Activated CD8-positive, alpha-beta memory T cell treated with anti-CD3 and anti-CD28 coated beads, Interleukin-2, amount 10 ng/mL, durations not matched to agents 7 days and 5 days (primary cell): ENCODE measurements around the gene SELENBP1. TPM values are rescaled to one million over a fixed set of nuclear protein-coding genes. Genes with fewer than 3 reads are reported as not detected.

Experiments
- ATAC-seq: fragments of 150-1000 bp; cut with Tn5 transposase; one replicate; pipeline ENCODE4 v1.10.0; 2021; ENCODE audit warnings: moderate library complexity
- CTCF ChIA-PET: fragments of 350-600 bp; sonication (Branson Sonifier 250); formaldehyde crosslinking; loops from one replicate; lab custom pipeline; 2021; ENCODE audit warnings: antibody characterized with exemption; lab: Charles Lee
- DNase-seq: peaks from one replicate; pipeline ENCODE4 v3.0.0-alpha.2; 2020
- H3K27ac Mint-ChIP-seq: one replicate; pipeline ENCODE4 v1.8.0; 2021; ENCODE audit warnings: mild to moderate bottlenecking, mixed read lengths
- H3K27me3 Mint-ChIP-seq: one replicate; pipeline ENCODE4 v1.8.0; 2021; ENCODE audit warnings: mixed read lengths
- H3K36me3 Mint-ChIP-seq: one replicate; pipeline ENCODE4 v1.8.0; 2021; ENCODE audit warnings: mild to moderate bottlenecking, mixed read lengths
- H3K4me1 Mint-ChIP-seq: one replicate; pipeline ENCODE4 v1.8.0; 2021; ENCODE audit warnings: mixed read lengths
- H3K4me3 Mint-ChIP-seq: one replicate; pipeline ENCODE4 v1.8.0; 2021; ENCODE audit warnings: mild to moderate bottlenecking, moderate library complexity, mixed read lengths
- H3K9me3 Mint-ChIP-seq: one replicate; pipeline ENCODE4 v1.8.0; 2022; ENCODE audit warnings: low read depth, mixed read lengths
- total RNA-seq, 2 experiments: library from RNA; stranded (reverse); gene quantifications; one replicate each; pipeline ENCODE4 v1.2.3, GENCODE V29; 2021

The SELENBP1 gene
- total RNA-seq = not detected

DNA sequence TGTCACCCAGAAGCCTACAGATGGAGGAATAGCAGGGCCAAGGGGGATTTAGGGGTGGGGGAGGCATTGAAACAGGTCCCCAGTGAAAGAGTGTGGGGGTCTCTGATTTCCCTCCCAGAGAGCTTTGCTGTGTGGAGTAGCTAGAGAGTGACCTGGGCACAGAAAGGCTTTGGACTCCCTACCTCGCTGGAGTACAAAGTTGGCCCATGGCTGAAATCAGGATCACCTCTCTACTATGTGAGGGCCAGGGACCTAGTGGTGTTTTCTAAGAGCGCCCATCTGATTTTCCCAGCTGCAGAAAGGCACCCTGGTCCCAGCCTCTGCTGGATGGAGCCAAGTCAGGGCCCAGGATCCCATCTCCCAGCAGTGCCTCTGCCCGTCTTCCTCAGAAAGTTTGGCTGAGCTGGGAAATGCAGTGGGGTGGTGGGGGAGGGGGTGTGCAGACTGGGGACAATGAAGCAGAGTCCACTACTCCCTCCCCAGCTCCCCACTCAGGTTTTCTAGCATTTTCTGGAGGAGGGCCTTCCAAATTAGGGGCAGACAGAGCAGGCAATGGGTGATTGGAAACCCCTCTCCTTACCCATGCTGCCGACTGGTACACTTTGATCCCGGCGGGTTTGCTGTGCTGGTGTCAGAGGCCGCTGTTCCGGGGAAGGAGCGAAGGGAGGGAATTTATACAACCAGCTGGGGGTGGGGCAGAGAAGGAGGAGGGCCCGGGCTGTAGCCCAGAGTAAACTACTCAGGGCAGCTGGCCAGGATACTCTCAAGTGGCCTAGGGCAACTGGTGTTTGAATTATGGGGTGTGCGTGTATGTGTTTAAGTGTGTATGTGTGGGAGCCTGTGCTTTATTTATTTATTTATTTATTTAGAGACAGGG, at the start of gene SELENBP1:
SELENBP1 (minus strand) TSS at position 648 of the 877 bp plus-strand sequence; CDS start at position 584, 64 bp downstream.
- no peak for ATAC-seq
- Mint-ChIP-seq H3K4me1 (no peaks in the 10 kb centered on the region), H3K9me3 (no peaks in the 10 kb centered on the region), H3K4me3 (no peak within 1 kb of the TSS), H3K27ac (no peak within 1 kb of the TSS), H3K27me3 (peaks cover 5% of the 10 kb centered on the region), H3K36me3 (no peaks in the 10 kb centered on the region)
- DNase-seq = no peak
- CTCF ChIA-PET = interaction anchor here (1.4 kb wide), 1 partner anchor 31 kb away, joined by 3 read pairs; no protein-coding TSS in a partner anchor

DNA sequence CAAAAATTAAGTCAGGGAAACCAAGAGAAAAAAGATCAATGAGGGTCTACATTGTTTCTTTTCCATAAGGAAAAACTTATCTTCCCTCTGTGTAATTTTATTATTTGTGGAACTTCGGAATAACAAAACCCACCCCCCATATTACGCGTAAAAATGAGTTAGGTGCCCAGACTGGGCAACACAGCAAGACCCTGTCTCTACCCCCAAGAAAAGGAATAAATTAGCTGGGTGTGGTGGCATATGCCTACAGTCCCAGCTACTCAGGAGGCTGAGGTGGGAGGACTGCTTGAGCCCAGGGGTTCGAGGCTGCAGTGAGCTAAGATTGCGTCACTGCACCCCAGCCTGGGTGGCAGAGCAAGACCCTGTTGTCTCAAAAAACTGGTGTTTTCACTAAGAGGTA, 47.3 kb upstream of the SELENBP1 start:
- CTCF ChIA-PET = interaction anchor here (2.4 kb wide), 1 partner anchor 14 kb away, joined by 8 read pairs; no protein-coding TSS in a partner anchor
- Mint-ChIP-seq H3K27me3 (no peaks in the 10 kb centered on the region), H3K9me3 (no peaks in the 10 kb centered on the region), H3K4me1 (no peaks in the 10 kb centered on the region), H3K36me3 (peaks cover 36% of the 10 kb centered on the region), H3K4me3 (no peak overlapping the region), H3K27ac (no peak overlapping the region)
- no peak for DNase-seq
- ATAC-seq = no peak

DNA sequence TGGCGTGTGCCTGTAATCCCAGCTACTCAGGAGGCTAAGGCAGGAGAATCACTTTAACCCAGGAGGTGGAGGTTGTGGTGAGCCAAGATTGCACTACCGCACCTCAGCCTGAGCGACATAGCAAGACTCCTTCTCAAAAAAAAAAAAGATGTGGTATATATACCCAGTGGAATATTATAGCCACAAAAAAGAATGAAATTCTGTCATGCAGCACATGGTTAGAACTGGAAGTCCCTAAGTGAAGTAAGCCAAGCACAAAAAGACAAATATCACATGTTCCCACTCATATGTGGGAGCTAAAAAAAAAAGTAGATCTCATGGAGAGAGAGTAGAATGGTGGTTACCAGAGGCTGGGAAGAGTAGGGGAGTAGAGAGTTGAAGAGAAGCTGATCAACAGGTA, 45.6 kb upstream of the SELENBP1 start:
- Mint-ChIP-seq H3K36me3 (peaks cover 31% of the 10 kb centered on the region), H3K4me1 (no peaks in the 10 kb centered on the region), H3K4me3 (no peak overlapping the region), H3K27ac (no peak overlapping the region), H3K27me3 (no peaks in the 10 kb centered on the region), H3K9me3 (no peaks in the 10 kb centered on the region)
- DNase-seq (no peak), ATAC-seq (no peak)
- CTCF ChIA-PET = interaction anchor here (0.7 to 2.4 kb wide), 4 partner anchors 10 to 77 kb away, joined by 3 to 8 read pairs (median 4); partner anchors contain the start of gene RFX5

DNA sequence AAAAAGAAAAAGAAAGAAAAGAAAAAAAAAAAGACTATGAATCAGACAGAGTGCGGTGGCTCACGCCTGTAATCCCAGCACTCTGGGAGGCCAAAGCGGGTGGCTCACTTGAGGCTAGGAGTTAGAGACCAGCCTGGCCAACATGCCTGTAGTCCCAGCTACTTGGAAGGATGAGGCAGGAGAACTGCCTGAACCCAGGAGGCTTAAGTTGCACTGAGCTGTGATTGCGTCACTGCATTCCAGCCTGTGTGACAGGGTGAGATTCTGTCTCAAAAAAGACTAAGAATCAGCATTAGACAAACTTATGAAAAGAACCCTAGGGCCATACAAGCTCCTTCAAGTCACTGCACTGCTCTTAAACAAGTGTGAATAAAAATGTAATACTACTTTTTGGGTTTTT, 43.7 kb upstream of the SELENBP1 start:
- H3K27ac Mint-ChIP-seq = no peak overlapping the region
- H3K36me3 Mint-ChIP-seq = peaks cover 36% of the 10 kb centered on the region
- no peaks in the 10 kb centered on the region for H3K9me3 Mint-ChIP-seq
- no peaks in the 10 kb centered on the region for H3K4me1 Mint-ChIP-seq
- no peak overlapping the region for H3K4me3 Mint-ChIP-seq
- CTCF ChIA-PET = interaction anchor here (1.2 to 1.5 kb wide), 2 partner anchors 76 to 116 kb away, joined by 4 to 6 read pairs; no protein-coding TSS in a partner anchor
- H3K27me3 Mint-ChIP-seq = no peaks in the 10 kb centered on the region
- DNase-seq (no peak), ATAC-seq (no peak)

DNA sequence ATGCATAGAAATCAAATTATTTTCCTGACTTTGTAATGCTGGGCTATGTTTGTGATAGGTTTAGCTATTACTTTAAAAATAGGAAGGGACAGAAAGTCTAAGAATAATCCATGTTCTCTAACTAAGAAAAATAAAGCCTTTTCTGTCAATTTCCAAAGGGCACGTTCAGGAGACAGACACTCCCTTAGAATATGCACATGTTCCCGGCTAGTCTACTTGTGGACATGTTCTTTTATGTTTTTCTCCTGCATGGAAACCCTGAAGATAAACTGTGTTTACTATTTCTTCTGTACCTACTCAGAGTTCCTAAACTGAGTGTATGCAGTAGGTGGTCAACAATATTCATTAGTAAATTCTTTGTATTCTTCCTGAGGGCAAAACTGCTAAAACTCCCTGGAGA, 39.4 kb upstream of the SELENBP1 start:
- H3K4me3 Mint-ChIP-seq = no peak overlapping the region
- H3K27ac Mint-ChIP-seq = no peak overlapping the region
- no peak for ATAC-seq
- no peaks in the 10 kb centered on the region for H3K4me1 Mint-ChIP-seq
- no peaks in the 10 kb centered on the region for H3K27me3 Mint-ChIP-seq
- DNase-seq = no peak
- no peaks in the 10 kb centered on the region for H3K9me3 Mint-ChIP-seq
- CTCF ChIA-PET = no interaction called here
- H3K36me3 Mint-ChIP-seq = peaks cover 45% of the 10 kb centered on the region

DNA sequence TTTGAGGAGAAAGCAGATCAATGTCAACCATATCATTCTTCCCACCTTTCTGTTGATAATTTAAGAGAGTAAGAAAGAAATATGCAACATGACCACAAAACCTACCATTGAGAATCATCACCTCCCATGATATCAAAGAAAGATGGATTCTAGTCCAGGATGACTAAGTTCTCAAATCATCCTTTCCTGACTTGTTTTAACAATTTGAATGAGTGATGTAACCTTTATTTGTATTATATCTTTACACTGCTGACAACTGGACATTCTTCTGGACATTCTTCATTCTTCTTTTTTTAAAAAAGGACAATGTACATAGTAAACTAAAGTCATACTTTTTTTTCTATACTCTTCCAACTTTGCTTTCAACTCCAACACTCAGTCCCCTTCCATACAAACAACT, 36.4 kb upstream of the SELENBP1 start:
- H3K4me3 Mint-ChIP-seq = no peak overlapping the region
- no peaks in the 10 kb centered on the region for H3K27me3 Mint-ChIP-seq
- H3K36me3 Mint-ChIP-seq = peaks cover 49% of the 10 kb centered on the region

DNA sequence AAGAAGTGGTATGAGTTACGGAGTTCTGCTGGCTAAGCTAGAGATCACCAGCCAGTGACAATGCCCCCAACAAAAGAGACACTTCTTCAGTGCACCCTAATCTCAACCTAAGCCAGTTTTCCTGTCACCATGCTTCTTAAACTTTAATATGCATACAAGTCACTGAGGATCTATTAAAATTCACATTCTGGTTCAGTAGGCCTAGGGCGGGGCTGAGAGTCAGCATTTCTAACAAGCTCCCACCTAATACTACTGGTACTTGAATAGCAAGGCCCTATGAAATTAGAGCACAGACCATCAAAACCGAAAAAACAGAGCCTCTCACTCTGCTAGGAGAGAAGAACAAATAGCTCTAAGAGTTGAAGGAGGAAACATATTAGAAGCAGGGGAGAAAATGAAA, 34.8 kb upstream of the SELENBP1 start:
- ATAC-seq (no peak), DNase-seq (no peak)
- Mint-ChIP-seq H3K27me3 (no peaks in the 10 kb centered on the region), H3K4me3 (no peak overlapping the region), H3K4me1 (peaks cover 3% of the 10 kb centered on the region), H3K9me3 (no peaks in the 10 kb centered on the region), H3K36me3 (peaks cover 50% of the 10 kb centered on the region), H3K27ac (no peak overlapping the region)
- CTCF ChIA-PET = interaction anchor here (1.6 kb wide), 1 partner anchor 106 kb away, joined by 3 read pairs; no protein-coding TSS in a partner anchor

More for the DNA sequence above, 36.4 kb upstream of the SELENBP1 start:
- CTCF ChIA-PET = interaction anchor here (0.7 kb wide), 1 partner anchor 69 kb away, joined by 3 read pairs; no protein-coding TSS in a partner anchor
- no peak for DNase-seq
- no peaks in the 10 kb centered on the region for H3K9me3 Mint-ChIP-seq
- H3K4me1 Mint-ChIP-seq = peaks cover 2% of the 10 kb centered on the region
- no peak overlapping the region for H3K27ac Mint-ChIP-seq
- ATAC-seq = no peak

DNA sequence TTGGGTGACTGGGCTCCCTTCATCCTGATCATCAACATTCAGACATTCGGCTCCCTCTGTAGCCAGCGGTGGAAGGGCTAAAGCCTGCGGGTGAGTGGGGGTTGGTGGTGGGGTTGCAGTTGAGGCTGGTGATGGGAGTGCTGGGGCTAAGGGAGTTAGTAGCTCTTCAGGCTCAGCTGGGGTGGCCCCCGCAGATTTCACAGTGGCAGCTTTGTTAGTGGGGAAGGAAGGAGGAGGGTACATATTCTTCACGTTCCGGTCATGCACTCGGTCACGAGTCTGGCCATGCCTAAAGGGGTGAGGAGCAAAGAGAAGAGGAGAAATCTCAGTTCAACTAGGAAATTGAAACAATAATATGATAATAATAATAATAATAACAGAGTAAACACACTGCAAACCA, 33.7 kb upstream of the SELENBP1 start:
- H3K9me3 Mint-ChIP-seq = no peaks in the 10 kb centered on the region
- H3K27ac Mint-ChIP-seq = no peak overlapping the region
- peaks cover 51% of the 10 kb centered on the region for H3K36me3 Mint-ChIP-seq
- DNase-seq = no peak
- peaks cover 12% of the 10 kb centered on the region for H3K4me1 Mint-ChIP-seq
- ATAC-seq = no peak
- CTCF ChIA-PET = interaction anchor here (1.6 to 2.0 kb wide), 2 partner anchors 13 to 105 kb away, joined by 3 to 8 read pairs; no protein-coding TSS in a partner anchor
- no peaks in the 10 kb centered on the region for H3K27me3 Mint-ChIP-seq
- H3K4me3 Mint-ChIP-seq = no peak overlapping the region

DNA sequence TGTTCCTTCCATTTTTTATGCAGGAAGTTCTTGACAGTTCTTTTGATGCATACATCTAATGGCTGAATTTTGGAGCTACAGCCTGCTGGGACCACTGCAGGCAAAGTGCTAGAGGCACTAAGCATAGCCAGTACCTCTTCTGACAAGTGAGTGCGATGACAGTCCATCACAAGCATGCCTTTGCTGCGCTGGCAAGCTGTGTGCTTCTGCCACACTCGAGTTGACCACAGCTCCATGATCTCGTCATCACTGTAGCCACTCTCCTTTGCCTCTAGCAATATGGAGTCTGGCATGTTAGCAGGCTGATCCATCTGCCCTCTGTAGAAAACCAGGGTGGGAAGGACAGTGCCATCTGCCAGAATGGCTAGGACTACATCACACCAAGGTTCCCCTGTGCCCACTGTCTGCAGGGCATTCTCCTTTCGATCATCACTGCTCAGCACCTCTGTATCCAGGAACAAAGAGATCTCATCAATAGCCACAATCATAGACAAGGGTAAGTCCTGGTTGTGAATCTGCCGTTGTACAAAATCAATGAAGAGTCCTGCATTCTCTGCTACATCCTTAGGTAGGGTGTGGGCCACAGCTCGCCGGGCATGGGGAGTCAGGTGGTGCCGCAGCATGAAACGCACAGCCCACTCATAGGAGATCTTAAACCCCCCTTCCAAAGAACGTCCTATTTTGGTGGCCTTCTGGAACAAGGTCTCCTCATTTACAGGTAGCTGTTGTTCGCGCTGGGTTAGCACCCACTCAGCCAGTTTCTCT, 32.9 kb upstream of the SELENBP1 start:
- peak; percentile 20 for ATAC-seq
- DNase-seq = no peak
- Mint-ChIP-seq H3K4me3 (no peak overlapping the region), H3K4me1 (peaks cover 20% of the 10 kb centered on the region), H3K27me3 (no peaks in the 10 kb centered on the region), H3K27ac (no peak overlapping the region), H3K9me3 (no peaks in the 10 kb centered on the region), H3K36me3 (peaks cover 53% of the 10 kb centered on the region)
- CTCF ChIA-PET = interaction anchor here (2.0 kb wide), 1 partner anchor 13 kb away, joined by 8 read pairs; no protein-coding TSS in a partner anchor

DNA sequence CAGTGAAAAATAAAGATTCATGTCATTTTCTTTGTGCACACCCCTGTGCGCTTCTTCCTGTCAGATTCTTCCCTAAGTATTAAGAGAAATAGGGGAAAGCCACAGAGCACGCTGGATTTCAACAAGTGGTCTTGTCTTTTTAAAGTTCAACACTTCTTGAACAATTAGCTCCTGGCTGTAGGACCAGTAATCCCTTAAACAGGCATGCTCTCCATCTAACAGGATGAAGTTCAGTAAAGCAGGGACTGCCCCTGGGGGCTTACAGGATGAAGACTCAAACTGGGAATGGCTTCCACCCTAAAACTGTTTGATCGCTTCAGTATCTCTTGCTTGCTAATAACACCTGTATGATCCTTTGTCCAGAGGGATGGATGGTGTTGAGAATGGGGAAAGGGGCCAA, 31.1 kb upstream of the SELENBP1 start:
- Mint-ChIP-seq H3K27ac (no peak overlapping the region), H3K27me3 (no peaks in the 10 kb centered on the region), H3K4me3 (no peak overlapping the region), H3K36me3 (peaks cover 52% of the 10 kb centered on the region), H3K4me1 (peaks cover 30% of the 10 kb centered on the region), H3K9me3 (no peaks in the 10 kb centered on the region)
- CTCF ChIA-PET = interaction anchor here (1.3 kb wide), 1 partner anchor 123 kb away, joined by 3 read pairs; no protein-coding TSS in a partner anchor
- DNase-seq (no peak), ATAC-seq (no peak)

DNA sequence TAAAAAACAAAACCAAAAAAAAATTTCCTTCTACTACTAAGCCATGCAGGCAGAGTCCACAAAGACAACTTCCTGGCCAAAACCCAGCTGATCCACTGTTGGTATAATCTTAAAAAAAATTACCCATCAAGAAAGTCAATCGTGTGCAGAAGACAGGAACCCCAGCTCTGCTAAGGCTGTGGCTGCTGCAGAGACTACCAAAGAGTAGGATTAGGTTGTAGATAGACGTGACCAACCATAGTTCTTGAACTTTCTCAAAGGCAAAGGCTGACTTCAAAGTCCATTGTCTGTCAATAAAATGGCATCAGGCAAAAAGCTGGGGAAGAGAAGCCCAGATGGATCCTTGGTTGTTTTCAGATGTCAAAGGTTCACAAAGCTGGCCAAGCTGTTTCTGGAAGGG, 30.3 kb upstream of the SELENBP1 start:
- no peak overlapping the region for H3K4me3 Mint-ChIP-seq
- peaks cover 50% of the 10 kb centered on the region for H3K36me3 Mint-ChIP-seq
- DNase-seq (no peak), ATAC-seq (no peak)
- no peaks in the 10 kb centered on the region for H3K27me3 Mint-ChIP-seq
- peak overlapping the region; percentile 61 for H3K27ac Mint-ChIP-seq
- H3K4me1 Mint-ChIP-seq = peaks cover 34% of the 10 kb centered on the region
- CTCF ChIA-PET = interaction anchor here (1.2 to 1.3 kb wide), 2 partner anchors 62 to 122 kb away, joined by 3 to 4 read pairs; no protein-coding TSS in a partner anchor
- H3K9me3 Mint-ChIP-seq = no peaks in the 10 kb centered on the region

DNA sequence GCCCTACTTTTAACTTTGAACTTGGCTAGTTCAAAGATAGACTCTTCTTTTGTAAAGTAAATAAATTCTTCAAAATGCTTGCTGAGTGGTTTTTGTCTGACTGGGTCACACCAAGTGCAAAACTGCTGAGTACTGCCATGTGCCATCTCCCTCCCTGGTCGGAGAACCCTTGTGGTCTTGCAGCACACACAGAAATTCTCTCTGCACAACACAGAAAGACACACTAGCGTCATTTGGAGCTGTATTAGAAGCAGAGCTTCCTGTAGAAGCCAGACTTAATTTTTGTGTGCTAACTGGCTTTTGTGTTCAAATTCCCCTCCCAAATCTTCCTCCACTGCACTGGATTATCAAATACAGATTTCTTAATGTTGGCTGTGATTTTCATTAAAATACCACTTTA, 29.4 kb upstream of the SELENBP1 start:
- no peak overlapping the region for H3K4me3 Mint-ChIP-seq

More for the DNA sequence above, 29.4 kb upstream of the SELENBP1 start:
- peaks cover 34% of the 10 kb centered on the region for H3K4me1 Mint-ChIP-seq
- no peaks in the 10 kb centered on the region for H3K9me3 Mint-ChIP-seq
- peak overlapping the region; percentile 8 for H3K27ac Mint-ChIP-seq
- H3K36me3 Mint-ChIP-seq = peaks cover 44% of the 10 kb centered on the region
- no peak for ATAC-seq
- CTCF ChIA-PET = interaction anchor here (1.2 kb wide), 1 partner anchor 61 kb away, joined by 4 read pairs; no protein-coding TSS in a partner anchor
- DNase-seq = no peak
- no peaks in the 10 kb centered on the region for H3K27me3 Mint-ChIP-seq
